GM21619 (cell line): ENCODE measurements around the gene GRK5.
"Not testable (repeated sequence)": the region's sequence is repeated elsewhere in the genome, so short reads cannot be mapped to it uniquely, and the experiment has no call there.

Source experiments
- ATAC-seq: cut with Tn5 transposase; IDR thresholded peaks from one replicate; pipeline ENCODE4 v1.9.1; 2021; ENCODE audit not compliant: unreplicated experiment

Gene GRK5

DNA sequence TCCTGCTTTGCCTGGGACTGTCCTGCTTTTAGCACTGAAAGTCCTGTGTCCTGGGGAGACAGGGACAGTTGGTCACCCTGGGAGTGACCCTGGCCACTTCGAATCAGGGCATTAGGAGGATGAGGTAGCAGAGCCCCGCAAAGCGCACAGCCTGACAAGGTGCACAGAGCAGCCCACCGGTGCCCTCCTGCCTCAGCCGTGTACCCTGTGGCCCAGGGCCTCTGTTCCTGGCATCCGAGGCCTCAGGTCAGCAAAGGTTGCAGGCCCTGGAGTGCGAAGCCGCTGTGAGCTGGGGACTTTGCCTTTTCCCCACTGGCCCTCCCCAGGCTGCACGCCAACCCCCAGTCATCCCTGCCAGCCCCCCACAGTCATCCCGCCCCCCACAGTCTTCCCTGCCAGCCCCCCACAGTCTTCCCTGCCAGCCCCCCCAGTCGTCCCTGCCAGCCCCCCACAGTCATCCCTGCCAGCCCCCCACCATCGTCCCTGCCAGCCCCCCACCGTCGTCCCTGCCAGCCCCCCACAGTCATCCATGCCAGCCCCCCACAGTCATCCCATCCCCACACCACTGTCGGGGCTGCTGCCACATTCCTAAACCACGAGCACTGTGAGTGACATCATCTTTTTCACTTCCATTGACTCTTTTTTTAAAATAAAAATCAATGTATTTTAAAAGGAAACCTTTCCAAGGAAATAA is 243.4 kb downstream of the GRK5 start:
- ATAC-seq = no peak

GRCh38 chr10:119451300-119451896 is 244.0 kb downstream of the GRK5 start:
- ATAC-seq = no peak

DNA sequence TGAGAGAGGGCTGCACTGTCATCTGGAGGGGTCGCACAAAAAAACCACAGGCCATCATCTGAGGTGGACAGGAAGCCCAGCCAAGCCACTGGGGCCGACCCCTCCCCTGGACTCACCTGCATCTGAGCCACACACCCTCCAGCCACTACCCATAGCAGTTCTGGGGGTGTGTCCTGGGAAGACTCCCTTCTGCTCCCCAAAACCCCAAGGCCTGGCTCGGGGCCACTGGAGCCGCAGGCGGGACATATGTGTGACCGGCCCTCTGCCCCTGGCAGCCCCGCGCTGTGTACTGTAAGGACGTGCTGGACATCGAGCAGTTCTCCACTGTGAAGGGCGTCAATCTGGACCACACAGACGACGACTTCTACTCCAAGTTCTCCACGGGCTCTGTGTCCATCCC is 245.0 kb downstream of the GRK5 start:
- no peak for ATAC-seq

DNA sequence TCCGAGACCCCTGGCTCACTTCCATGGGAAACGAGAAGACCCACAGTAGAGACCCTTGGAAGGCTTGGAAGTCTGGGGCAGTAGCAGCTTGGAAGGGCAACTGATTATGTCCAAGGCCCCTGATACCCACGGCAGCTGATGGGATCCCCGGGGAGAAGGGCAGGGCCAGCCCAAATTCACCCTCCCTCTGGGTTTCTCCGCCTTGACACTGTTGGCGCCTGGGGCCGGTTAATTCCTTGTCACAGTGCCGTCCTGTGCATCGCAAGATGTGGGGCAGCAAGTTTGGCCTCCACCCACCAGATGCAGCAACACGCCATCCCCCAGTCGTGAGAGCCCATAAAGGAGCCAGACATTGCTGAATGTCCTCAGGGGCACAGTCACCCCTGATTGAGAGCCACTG is 245.9 kb downstream of the GRK5 start:
- no peak for ATAC-seq

- ATAC-seq = no peak
These were observed 246.9 kb downstream of the GRK5 start for GRCh38 chr10:119454316-119454715.

DNA sequence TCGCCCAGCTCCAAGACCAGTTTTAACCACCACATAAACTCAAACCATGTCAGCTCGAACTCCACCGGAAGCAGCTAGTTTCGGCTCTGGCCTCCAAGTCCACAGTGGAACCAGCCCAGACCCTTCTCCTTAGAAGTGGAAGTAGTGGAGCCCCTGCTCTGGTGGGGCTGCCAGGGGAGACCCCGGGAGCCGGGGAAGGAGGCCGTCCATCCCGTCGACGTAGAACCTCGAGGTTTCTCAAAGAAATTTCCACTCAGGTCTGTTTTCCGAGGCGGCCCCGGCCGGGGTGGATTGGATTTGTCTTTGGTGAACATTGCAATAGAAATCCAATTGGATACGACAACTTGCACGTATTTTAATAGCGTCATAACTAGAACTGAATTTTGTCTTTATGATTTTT is 247.6 kb downstream of the GRK5 start:
- no peak for ATAC-seq

- no peak for ATAC-seq
These were observed 248.5 kb downstream of the GRK5 start for GRCh38 chr10:119455609-119456434.

GRCh38 chr10:119456435-119456810 is 249.1 kb downstream of the GRK5 start:
- no peak for ATAC-seq

GRCh38 chr10:119457966-119458766 is 250.8 kb downstream of the GRK5 start:
- no peak for ATAC-seq

GRCh38 chr10:119459681-119460340 is 252.4 kb downstream of the GRK5 start:
- no peak for ATAC-seq

DNA sequence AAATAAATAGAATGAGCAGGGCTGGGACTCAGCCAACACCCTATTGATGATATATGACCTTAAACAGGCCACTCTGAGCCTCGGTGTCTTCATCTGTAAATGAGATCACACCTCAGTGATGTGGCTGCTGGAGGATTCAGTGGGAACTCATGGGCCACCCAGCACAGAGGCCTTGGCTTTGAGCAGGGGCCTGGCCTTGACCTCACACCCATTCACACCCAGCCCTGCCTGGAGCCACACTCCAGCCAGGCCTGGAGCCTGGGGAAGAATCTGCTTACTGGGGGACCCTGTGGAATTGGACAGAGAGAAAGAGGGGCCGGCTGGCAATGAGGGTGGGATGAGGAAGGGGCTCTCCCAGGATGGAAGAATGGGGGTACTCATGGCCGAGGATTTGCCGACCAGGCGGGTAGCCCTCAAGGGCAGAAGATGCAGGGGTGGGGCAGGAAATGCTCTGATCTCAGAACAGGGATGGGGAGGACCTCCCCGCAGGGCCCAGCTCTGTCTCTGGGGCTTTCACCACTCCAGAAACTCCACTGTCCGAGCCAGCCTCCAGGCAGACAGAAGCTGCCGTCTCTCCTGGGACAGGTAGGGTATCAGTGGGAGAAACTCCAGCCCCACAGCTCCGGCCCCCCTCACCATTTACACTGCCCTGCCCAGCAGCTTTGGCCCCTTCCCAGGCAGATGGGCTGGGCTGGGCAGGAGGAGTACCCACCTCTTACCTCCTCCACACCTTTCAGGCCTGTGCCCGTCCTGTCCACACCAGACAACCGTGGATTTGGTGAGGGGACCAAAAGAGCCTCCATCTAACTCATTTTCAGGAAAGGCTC is 253.2 kb downstream of the GRK5 start:
- ATAC-seq = no peak

GRCh38 chr10:119461380-119461779 is 254.0 kb downstream of the GRK5 start:
- peak; percentile 69 for ATAC-seq

DNA sequence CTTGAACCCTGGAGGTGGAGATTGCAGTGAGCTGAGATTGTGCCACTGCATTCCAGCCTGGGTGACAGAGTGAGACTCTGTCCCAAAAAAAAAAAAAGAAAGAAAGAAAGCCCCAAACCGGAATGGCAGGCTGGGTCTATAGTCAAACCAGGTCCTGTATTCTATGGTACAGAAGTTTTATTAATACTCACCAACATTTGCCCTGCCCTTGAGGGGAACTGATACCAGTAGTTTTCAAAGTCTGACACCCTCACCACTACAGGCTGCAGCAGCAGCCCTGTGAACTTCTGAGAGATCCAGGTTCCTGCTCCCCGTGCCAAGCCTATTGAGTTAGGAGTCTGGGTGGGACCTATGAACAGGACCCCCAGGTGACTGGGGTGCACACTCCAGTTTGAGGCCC is 254.6 kb downstream of the GRK5 start:
- peak; percentile 78 for ATAC-seq

- ATAC-seq = no peak
These were observed 255.4 kb downstream of the GRK5 start for GRCh38 chr10:119462773-119463172.

GRCh38 chr10:119463195-119463594 is 255.8 kb downstream of the GRK5 start:
- ATAC-seq = not testable (repeated sequence)

- no peak for ATAC-seq
These were observed 257.7 kb downstream of the GRK5 start for GRCh38 chr10:119465085-119465484.

- no peak for ATAC-seq
These were observed 258.7 kb downstream of the GRK5 start for GRCh38 chr10:119466076-119466475.

DNA sequence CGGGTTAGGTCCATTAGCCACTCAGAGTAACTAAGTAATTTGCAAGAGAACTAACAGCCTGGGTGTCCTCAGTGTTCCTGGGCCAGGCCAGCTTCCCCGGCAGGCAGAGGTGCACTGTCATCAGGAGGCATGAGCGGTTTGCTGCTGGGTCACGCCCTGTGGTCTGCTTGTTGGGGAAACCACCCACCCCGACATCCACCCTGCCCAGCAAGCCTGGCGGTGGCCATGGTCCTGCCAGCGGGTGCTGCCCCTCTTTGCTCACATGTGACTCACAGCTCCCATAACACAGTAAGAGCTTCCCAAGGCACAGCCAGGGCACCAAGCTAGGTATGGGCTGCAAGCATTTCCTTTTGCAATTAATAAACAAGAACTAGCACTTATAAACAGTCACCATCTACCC is 259.3 kb downstream of the GRK5 start:
- no peak for ATAC-seq

GRCh38 chr10:119468542-119469324 is 261.4 kb downstream of the GRK5 start:
- no peak for ATAC-seq
